H1 (cell line): ENCODE data around the gene ANAPC2. TPM values are rescaled to one million over a fixed set of nuclear protein-coding genes. Genes with fewer than 3 reads are reported as not detected.
A peak's percentile ranks its signal among the peaks of the same experiment; 100 is the strongest.

Experiments
- CTCF ChIA-PET: fragments of 300-600 bp; sonication (Branson Sonifier 250); formaldehyde crosslinking; loops from one replicate; lab custom pipeline; 2021; ENCODE audit not compliant: partially characterized antibody; lab: Charles Lee
- POLR2A ChIA-PET: fragments of 300-600 bp; sonication (Branson Sonifier 250); formaldehyde crosslinking; loops from one replicate; lab custom pipeline; 2021; ENCODE audit warnings: inconsistent platforms; ENCODE audit not compliant: partially characterized antibody; lab: Charles Lee
- DNase-seq, 2 experiments: peaks; one replicate each; pipeline versions ENCODE4 v3.0.0 to v3.0.0-alpha.2; 2010 to 2022; ENCODE audit warnings: low spot score in 2 of 2, low read depth in 1 of 2, mixed read lengths in 1 of 2
- FAIRE-seq: peaks from 2 replicates; lab custom pipeline; 2011; peaks lifted over from hg19 to GRCh38; lab: Jason Lieb, UNC
- H2AFZ ChIP-seq: 2 replicates; pipeline ENCODE4 v1.8.1; 2012; ENCODE audit warnings: low read length, inconsistent platforms
- H2AK5ac ChIP-seq: 2 replicates; pipeline ENCODE4 v1.6.1; 2013; ENCODE audit warnings: low read depth, low read length
- H2BK120ac ChIP-seq: replicated peaks from 2 replicates; pipeline ENCODE3; 2013; ENCODE audit warnings: low read depth, low read length, inconsistent platforms
- H2BK12ac ChIP-seq: 2 replicates; pipeline ENCODE4 v1.6.1; 2013; ENCODE audit warnings: low read depth, low read length
- H2BK15ac ChIP-seq: 2 replicates; pipeline ENCODE4 v1.6.1; 2013; ENCODE audit warnings: low read length
- H2BK20ac ChIP-seq: 2 replicates; pipeline ENCODE4 v1.6.1; 2013; ENCODE audit warnings: low read length
- H2BK5ac ChIP-seq: 2 replicates; pipeline ENCODE4 v1.6.1; 2013; ENCODE audit warnings: low read depth, low read length
- H3K14ac ChIP-seq: 2 replicates; pipeline ENCODE4 v1.6.1; 2013; ENCODE audit warnings: inconsistent platforms; ENCODE audit not compliant: insufficient read length
- H3K18ac ChIP-seq: 2 replicates; pipeline ENCODE4 v1.6.1; 2013; ENCODE audit warnings: low read length; ENCODE audit errors: extremely low read depth
- H3K23ac ChIP-seq: 2 replicates; pipeline ENCODE4 v1.6.1; 2013; ENCODE audit warnings: inconsistent platforms; ENCODE audit not compliant: insufficient read length
- H3K23me2 ChIP-seq: 2 replicates; pipeline ENCODE4 v1.6.1; 2013; ENCODE audit warnings: low read depth, low read length
- H3K27ac ChIP-seq: 2 replicates; pipeline ENCODE4 v1.6.1; 2011; ENCODE audit warnings: low read depth, low read length, inconsistent platforms
- H3K27me3 ChIP-seq, 4 experiments: replicated peaks in 1 of 4; 1 replicate in 1 of 4; 2 replicates in 3 of 4; pipeline versions ENCODE4 v1.6.1 to v1.8.1; 2011 to 2013; ENCODE audit warnings: low read length in 3 of 4, mild to moderate bottlenecking in 3 of 4, inconsistent platforms in 2 of 4, mixed read lengths in 2 of 4, moderate library complexity in 1 of 4; ENCODE audit not compliant: control insufficient read depth in 3 of 4, insufficient read depth in 3 of 4; ENCODE audit errors: extremely low read depth in 1 of 4
- H3K36me3 ChIP-seq, 4 experiments: 2 replicates each; pipeline versions ENCODE4 v1.6.1 to v1.8.1; 2011 to 2013; ENCODE audit warnings: mild to moderate bottlenecking in 4 of 4, low read length in 3 of 4, moderate library complexity in 2 of 4, control low read depth in 1 of 4, inconsistent platforms in 1 of 4; ENCODE audit not compliant: insufficient read depth in 4 of 4, control insufficient read depth in 2 of 4
- H3K4ac ChIP-seq: replicated peaks from 2 replicates; pipeline ENCODE3; 2013; ENCODE audit warnings: low read length, low read depth, mixed read lengths, inconsistent platforms; ENCODE audit not compliant: insufficient read length
- H3K4me1 ChIP-seq, 4 experiments: replicated peaks in 1 of 4; 1 replicate in 1 of 4; 2 replicates in 3 of 4; pipeline versions ENCODE4 v1.6.1 to v1.8.1; 2011 to 2013; ENCODE audit warnings: low read length in 3 of 4, inconsistent platforms in 2 of 4, mixed read lengths in 1 of 4; ENCODE audit not compliant: insufficient read depth in 4 of 4, control insufficient read depth in 3 of 4
- H3K4me2 ChIP-seq, 2 experiments: 2 replicates each; pipeline versions ENCODE4 v1.6.1 to v1.8.1; 2011 to 2013; ENCODE audit warnings: low read depth in 2 of 2, low read length in 2 of 2, control low read depth in 1 of 2, inconsistent platforms in 1 of 2, mild to moderate bottlenecking in 1 of 2; ENCODE audit not compliant: insufficient read depth in 1 of 2
- H3K4me3 ChIP-seq, 4 experiments: fragments of 200-600, 300-600 bp in 1 of 4; sonication (generic), shearing (Covaris generic), sonication (Bioruptor Twin) in 1 of 4; 2 replicates each; pipeline versions ENCODE4 v1.5.1 to v1.8.1; 2011 to 2016; ENCODE audit warnings: low read length in 4 of 4, low read depth in 3 of 4, control low read depth in 2 of 4, inconsistent platforms in 2 of 4, mild to moderate bottlenecking in 2 of 4, mixed read lengths in 1 of 4, moderate library complexity in 1 of 4; ENCODE audit not compliant: insufficient read depth in 2 of 4; ENCODE audit errors: extremely low read depth in 1 of 4
- H3K56ac ChIP-seq: replicated peaks from 2 replicates; pipeline ENCODE3; 2013; ENCODE audit warnings: low read depth, mild to moderate bottlenecking, mixed read lengths, low read length, inconsistent platforms; ENCODE audit not compliant: insufficient read length
- H3K79me1 ChIP-seq: 2 replicates; pipeline ENCODE4 v1.6.1; 2013; ENCODE audit warnings: low read depth, low read length, control low read depth
- H3K79me2 ChIP-seq, 2 experiments: 2 replicates each; pipeline versions ENCODE4 v1.6.1 to v1.8.1; 2012 to 2013; ENCODE audit warnings: low read length in 2 of 2, mild to moderate bottlenecking in 2 of 2, inconsistent platforms in 1 of 2; ENCODE audit not compliant: insufficient read depth in 2 of 2, control insufficient read depth in 1 of 2
- H3K9ac ChIP-seq, 4 experiments: replicated peaks in 1 of 4; 1 replicate in 1 of 4; 2 replicates in 3 of 4; pipeline versions ENCODE4 v1.6.1 to v1.8.1; 2011 to 2013; ENCODE audit warnings: low read depth in 3 of 4, low read length in 3 of 4, control low read depth in 2 of 4, mild to moderate bottlenecking in 2 of 4, moderate library complexity in 2 of 4, inconsistent platforms in 1 of 4; ENCODE audit errors: extremely low read depth in 1 of 4
- H3K9me3 ChIP-seq, 2 experiments: 2 replicates each; pipeline versions ENCODE4 v1.6.1 to v1.8.1; 2012 to 2013; ENCODE audit warnings: mild to moderate bottlenecking in 2 of 2, moderate library complexity in 2 of 2, control low read depth in 1 of 2, inconsistent platforms in 1 of 2, low read depth in 1 of 2, low read length in 1 of 2, mixed read lengths in 1 of 2; ENCODE audit not compliant: insufficient read depth in 2 of 2
- H4K20me1 ChIP-seq, 2 experiments: replicated peaks in 1 of 2; 2 replicates each; pipeline versions ENCODE3 to v1.8.1; 2011 to 2013; ENCODE audit warnings: inconsistent platforms in 2 of 2, low read length in 2 of 2, mild to moderate bottlenecking in 1 of 2; ENCODE audit not compliant: insufficient read depth in 2 of 2, control insufficient read depth in 1 of 2
- H4K5ac ChIP-seq: 2 replicates; pipeline ENCODE4 v1.6.1; 2013; ENCODE audit warnings: low read length, low read depth, mixed read lengths, inconsistent platforms; ENCODE audit not compliant: insufficient read length
- H4K8ac ChIP-seq: 2 replicates; pipeline ENCODE4 v1.8.0; 2013; ENCODE audit warnings: mild to moderate bottlenecking, moderate library complexity, low read length, inconsistent platforms; ENCODE audit not compliant: insufficient read depth; ENCODE audit errors: extremely low read depth
- H4K91ac ChIP-seq: replicated peaks from 2 replicates; pipeline ENCODE3; 2013; ENCODE audit warnings: low read length, mixed read lengths, inconsistent platforms; ENCODE audit not compliant: insufficient read length
- ATF2 ChIP-seq: IDR thresholded peaks from 2 replicates; pipeline ENCODE4 v1.6.1; 2012; ENCODE audit warnings: low read length, inconsistent platforms
- CEBPB ChIP-seq: IDR thresholded peaks from 2 replicates; pipeline ENCODE4 v1.6.1; 2012; ENCODE audit warnings: low read depth, low read length
- NANOG ChIP-seq: IDR thresholded peaks from 2 replicates; pipeline ENCODE4 v1.6.1; 2011; ENCODE audit warnings: low read length, low read depth, mild to moderate bottlenecking, inconsistent platforms; ENCODE audit not compliant: insufficient read depth, poor library complexity, severe bottlenecking
- WGBS, 2 experiments: shearing (Covaris generic) in 1 of 2; methylation state at CpG; one replicate each; pipeline versions ENCODE4 v1.1.6 to v1.1.7; 2013 to 2015; ENCODE audit warnings: low lambda C conversion rate in 2 of 2, mixed read lengths in 2 of 2, inconsistent platforms in 1 of 2, low coverage in 1 of 2, missing lambda C conversion rate in 1 of 2; ENCODE audit not compliant: insufficient replicate concordance in 2 of 2, insufficient coverage in 1 of 2, insufficient read length in 1 of 2; ENCODE audit errors: extremely low coverage in 1 of 2, missing lambda C conversion rate in 1 of 2; 5-methylcytosine and 5-hydroxymethylcytosine counted together
- polyA plus RNA-seq, 7 experiments: library from polyadenylated mRNA; depleted of rRNA in 3 of 7; stranded (reverse) in 5 of 7; unstranded in 2 of 7; fragments of >200 nt in 5 of 7; fragments of 200-250 nt in 2 of 7; gene quantifications; 1 replicate in 5 of 7; 2 replicates in 1 of 7; 4 replicates in 1 of 7; pipeline versions ENCODE4 v1.2.1 to v1.2.3, GENCODE V29; 2011 to 2013; ENCODE audit warnings: missing spikeins in 2 of 7, mixed read lengths in 2 of 7
- total RNA-seq: library from RNA; stranded (reverse); fragmentation: NEBNext Ultra II Directional; extraction: Animal tissue kit (Norgen Biotek cat#: 25700); gene quantifications from 2 replicates; pipeline ENCODE4 v1.2.1, GENCODE V29; 2021
- TF ChIP-seq, protein P1 (sequence below): IDR thresholded peaks from 2 replicates; pipeline ENCODE4 v1.6.1; 2012; ENCODE audit warnings: inconsistent platforms

The ANAPC2 gene
- total and polyA plus RNA-seq, 2 of the 8 experiments (the other 6 are each of a cell fraction or from before 2014, with no cell fraction given): 30.2 to 37.7 TPM

GRCh38 chr9:137163805-137164204, 24.6 kb downstream of the ANAPC2 start:
- no peak overlapping the region for H3K9ac ChIP-seq
- ChIA-PET POLR2A (interaction anchor here (0.9 to 2.9 kb wide), 5 partner anchors 11 to 77 kb away, joined by 3 to 15 read pairs (median 7); partner anchors contain the start of gene TUBB4B), CTCF (interaction anchor here (0.9 to 4.0 kb wide), 8 partner anchors 12 to 392 kb away, joined by 3 to 16 read pairs (median 6); partner anchors contain the start of gene CYSRT1)
- no peak overlapping the region for H3K4ac ChIP-seq
- H4K20me1 ChIP-seq: peaks cover 0 to 15% of the 10 kb centered on the region in 2 experiments
- H4K8ac ChIP-seq: 0 out of 2 replicates have a peak overlapping the region, but pooled peaks have one; percentile 57
- no peak overlapping the region for H2AFZ ChIP-seq
- WGBS, 2 experiments: 94% methylated on average over 18 of the region's 22 CpGs; no CpG with 5 or more reads in 1 of the 2 experiments
- DNase-seq: no peak
- H3K56ac ChIP-seq: no peak overlapping the region
- no peak overlapping the region for H3K27ac ChIP-seq
- no peak overlapping the region for H3K18ac ChIP-seq
- peak overlapping the region; percentile 84 to 90; a peak in 3 of 4 replicates for H3K4me2 ChIP-seq
- peak overlapping the region; percentile 30 for H4K91ac ChIP-seq
- TF ChIP-seq, protein P1, sequence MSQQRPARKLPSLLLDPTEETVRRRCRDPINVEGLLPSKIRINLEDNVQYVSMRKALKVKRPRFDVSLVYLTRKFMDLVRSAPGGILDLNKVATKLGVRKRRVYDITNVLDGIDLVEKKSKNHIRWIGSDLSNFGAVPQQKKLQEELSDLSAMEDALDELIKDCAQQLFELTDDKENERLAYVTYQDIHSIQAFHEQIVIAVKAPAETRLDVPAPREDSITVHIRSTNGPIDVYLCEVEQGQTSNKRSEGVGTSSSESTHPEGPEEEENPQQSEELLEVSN: peak; percentile 65; the same call in 1 of the 2 replicates
- TF ChIP-seq ATF2: no peak
- TF ChIP-seq CEBPB: no peak
- no peak for TF ChIP-seq NANOG
- no peak overlapping the region for H3K14ac ChIP-seq
- no peaks in the 10 kb centered on the region; the same call in 1 of the 2 replicates for H3K79me1 ChIP-seq
- peaks cover 0 to 14% (median 9%) of the 10 kb centered on the region in 4 experiments; a peak in 6 of 7 replicates for H3K4me1 ChIP-seq
- H3K27me3 ChIP-seq: peaks cover 61 to 98% (median 90%) of the 10 kb centered on the region in 4 experiments
- no peak overlapping the region; the same call in 1 of the 2 replicates for H2BK5ac ChIP-seq
- no peaks in the 10 kb centered on the region for H3K79me2 ChIP-seq
- H3K23ac ChIP-seq: no peak overlapping the region
- H3K36me3 ChIP-seq: no peaks in the 10 kb centered on the region; a peak in 1 of 8 replicates
- no peak overlapping the region for H2BK15ac ChIP-seq
- H2AK5ac ChIP-seq: no peak overlapping the region
- no peaks in the 10 kb centered on the region for H3K9me3 ChIP-seq
- peaks cover 11% of the 10 kb centered on the region; the same call in 1 of the 2 replicates for H3K23me2 ChIP-seq
- 0 out of 2 replicates have a peak overlapping the region, but pooled peaks have one; percentile 9 for H2BK12ac ChIP-seq
- H3K4me3 ChIP-seq: peak overlapping the region in 1 of 4 experiments; percentile 61; a peak in 1 of 8 replicates
- no peak overlapping the region for H4K5ac ChIP-seq
- H2BK20ac ChIP-seq: no peak overlapping the region
- FAIRE-seq: no peak
- no peak overlapping the region for H2BK120ac ChIP-seq
